Epidermal melanocyte (primary cell): Measurements from ENCODE around the gene UGT2B15.
"Not testable (repeated sequence)": the region's sequence is repeated elsewhere in the genome, so short reads cannot be mapped to it uniquely, and the experiment has no call there.

ENCODE experiments used
- DNase-seq: peaks from one replicate; pipeline ENCODE4 v3.0.0; 2011; ENCODE audit warnings: low spot score; ENCODE audit not compliant: insufficient read length

The UGT2B15 gene

GRCh38 chr4:68670479-68670939 lies at the start of gene UGT2B15:
Gene UGT2B15 (minus strand): TSS chr4:68670652. CDS start chr4:68670618, 34 bp downstream.
- DNase-seq: not testable (repeated sequence)

GRCh38 chr4:68719075-68719473 lies 48.6 kb upstream of the UGT2B15 start:
- no peak for DNase-seq

- no peak for DNase-seq
Measured at GRCh38 chr4:68718447-68719074, 48.1 kb upstream of the UGT2B15 start.

- no peak for DNase-seq
Measured at GRCh38 chr4:68717999-68718398, 47.5 kb upstream of the UGT2B15 start.

- DNase-seq: no peak
Measured at GRCh38 chr4:68714400-68714799, 43.9 kb upstream of the UGT2B15 start.

GRCh38 chr4:68712207-68712606 lies 41.8 kb upstream of the UGT2B15 start:
- no peak for DNase-seq

- DNase-seq: no peak
Measured at GRCh38 chr4:68708566-68708965, 38.1 kb upstream of the UGT2B15 start.

GRCh38 chr4:68703168-68703567 lies 32.7 kb upstream of the UGT2B15 start:
- DNase-seq: not testable (repeated sequence)

- no peak for DNase-seq
Measured at GRCh38 chr4:68700152-68700551, 29.7 kb upstream of the UGT2B15 start.

- no peak for DNase-seq
Measured at GRCh38 chr4:68693325-68694075, 23.0 kb upstream of the UGT2B15 start.

- no peak for DNase-seq
Measured at GRCh38 chr4:68691186-68691585, 20.7 kb upstream of the UGT2B15 start.

GRCh38 chr4:68683034-68683433 lies 12.6 kb upstream of the UGT2B15 start:
- DNase-seq: no peak

- DNase-seq: not testable (repeated sequence)
Measured at GRCh38 chr4:68681298-68681697, 10.8 kb upstream of the UGT2B15 start.

- no peak for DNase-seq
Measured at GRCh38 chr4:68673143-68673542, 2.7 kb upstream of the UGT2B15 start.

GRCh38 chr4:68671217-68671616 lies 765 bp upstream of the UGT2B15 start:
- DNase-seq: not testable (repeated sequence)

GRCh38 chr4:68668537-68669163 lies 1.8 kb downstream of the UGT2B15 start:
- DNase-seq: not testable (repeated sequence)

GRCh38 chr4:68667551-68667950 lies 2.9 kb downstream of the UGT2B15 start:
- DNase-seq: not testable (repeated sequence)

- DNase-seq: not testable (repeated sequence)
Measured at GRCh38 chr4:68664721-68665120, 5.7 kb downstream of the UGT2B15 start.

GRCh38 chr4:68662836-68663574 lies 7.4 kb downstream of the UGT2B15 start:
- not testable (repeated sequence) for DNase-seq

- DNase-seq: no peak
Measured at GRCh38 chr4:68658672-68659071, 11.8 kb downstream of the UGT2B15 start.

GRCh38 chr4:68657022-68657594 lies 13.3 kb downstream of the UGT2B15 start:
- not testable (repeated sequence) for DNase-seq
